Measurements from ENCODE around the gene SPATA7.

Gene SPATA7

DNA sequence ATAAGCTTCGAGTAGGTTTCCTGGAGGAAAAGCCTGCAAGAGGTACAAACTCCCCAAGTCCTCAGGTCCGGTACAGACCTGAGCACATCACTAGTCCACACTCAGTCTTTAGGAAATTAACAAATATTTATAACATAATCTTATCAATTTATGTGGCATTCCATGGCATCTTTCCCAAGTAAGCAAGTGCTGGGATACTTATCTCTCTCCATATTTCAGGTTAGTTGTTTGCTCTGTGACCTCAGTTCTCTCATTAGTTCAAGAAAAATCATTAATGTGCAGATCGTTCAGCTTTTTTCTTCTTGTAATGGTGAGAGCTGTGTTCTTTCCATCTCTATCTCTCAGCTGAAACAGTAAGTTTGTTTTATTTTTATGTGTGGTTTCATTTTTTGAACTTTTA, 34.7 kb downstream of the SPATA7 start:
- no peak for DNase-seq

DNA sequence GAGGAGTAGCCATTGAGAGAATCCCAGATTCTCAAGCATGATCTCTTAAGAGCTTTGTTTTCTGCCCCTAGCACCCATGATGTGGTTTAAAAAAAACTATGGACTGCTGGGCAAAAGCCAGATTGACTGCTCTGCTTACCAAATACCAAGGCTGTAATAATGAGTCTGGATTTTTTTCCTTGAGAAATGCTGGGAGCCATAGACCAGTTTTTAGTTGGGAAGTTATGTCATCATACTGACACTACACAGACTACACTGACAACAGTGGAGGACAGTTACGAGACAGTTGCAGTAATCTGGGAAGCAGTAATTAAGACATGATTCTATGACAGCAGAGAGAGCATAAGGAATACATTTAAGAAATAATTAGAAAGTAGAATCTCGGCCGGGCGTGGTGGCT, 35.8 kb downstream of the SPATA7 start:
- no peak for DNase-seq

DNA sequence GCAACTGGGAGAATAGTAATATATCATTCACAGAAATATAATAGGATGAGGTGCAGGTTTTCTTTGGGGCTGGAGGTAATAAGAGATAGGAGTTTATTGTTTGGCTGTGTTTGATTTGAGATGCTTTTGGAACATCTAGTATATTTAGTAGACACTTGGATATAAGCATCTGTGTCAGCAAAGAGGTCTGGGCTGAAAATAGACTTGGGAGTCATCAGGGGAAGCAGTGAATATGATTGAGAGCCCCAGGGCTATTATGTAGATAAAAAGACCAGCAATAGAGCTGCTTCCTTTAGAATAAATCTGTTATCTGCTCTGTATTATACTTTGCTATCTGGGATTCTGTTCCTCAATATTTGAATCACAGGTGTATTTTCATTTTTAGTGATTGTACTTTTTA, 36.6 kb downstream of the SPATA7 start:
- DNase-seq = no peak

DNA sequence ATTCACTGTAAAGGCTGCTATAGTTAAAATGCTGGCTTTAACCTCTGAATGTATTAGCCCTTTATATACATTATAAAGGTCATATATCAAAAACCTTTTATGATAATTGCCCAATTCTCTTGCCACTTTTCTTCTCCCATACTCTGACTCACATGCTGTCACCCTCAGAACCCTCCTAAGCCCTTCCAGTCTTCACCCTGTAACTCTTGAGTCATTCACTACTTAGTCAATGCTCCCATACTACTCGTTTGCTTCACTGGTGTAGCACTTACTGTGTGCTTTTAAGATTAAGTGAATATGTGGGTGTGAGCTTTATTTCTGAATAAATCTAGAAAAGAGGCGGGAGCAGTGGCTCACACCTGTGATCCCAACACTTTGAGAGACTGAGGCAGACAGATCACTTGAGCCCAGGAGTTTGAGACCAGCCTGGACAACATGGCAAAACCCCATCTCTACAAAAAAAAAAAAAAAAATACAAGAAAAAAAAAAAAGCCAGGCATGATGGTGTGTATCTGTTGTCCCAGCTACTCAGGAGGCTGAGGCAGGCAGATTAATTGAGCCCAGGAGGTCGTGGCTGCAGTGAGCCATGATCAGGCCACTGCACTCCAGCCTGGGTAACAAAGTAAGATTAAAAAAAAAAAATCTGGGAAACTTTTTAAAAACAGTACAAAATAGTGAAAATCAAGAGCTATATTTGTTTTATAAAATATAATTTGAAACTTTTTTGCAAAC, 37.6 kb downstream of the SPATA7 start:
- DNase-seq = no peak

DNA sequence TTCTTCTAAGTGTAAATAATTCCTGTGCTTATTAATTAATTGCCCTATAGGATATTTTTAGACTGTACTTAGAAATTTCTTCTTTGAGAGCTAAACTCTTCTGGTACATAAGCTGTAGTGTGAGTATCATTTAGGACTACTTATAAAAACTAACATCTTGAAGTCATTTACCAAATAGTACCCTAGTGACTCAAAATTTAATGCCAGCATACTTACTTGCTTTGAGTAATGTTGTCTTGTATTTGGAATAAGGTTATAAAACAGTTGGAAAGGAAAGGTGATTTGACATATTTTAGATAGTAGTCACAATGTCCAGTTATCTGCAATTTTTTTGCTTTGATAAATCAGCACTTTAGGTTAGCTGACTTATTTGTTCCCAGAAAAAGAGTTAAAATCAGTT, 39.1 kb downstream of the SPATA7 start:
- no peak for DNase-seq

DNA sequence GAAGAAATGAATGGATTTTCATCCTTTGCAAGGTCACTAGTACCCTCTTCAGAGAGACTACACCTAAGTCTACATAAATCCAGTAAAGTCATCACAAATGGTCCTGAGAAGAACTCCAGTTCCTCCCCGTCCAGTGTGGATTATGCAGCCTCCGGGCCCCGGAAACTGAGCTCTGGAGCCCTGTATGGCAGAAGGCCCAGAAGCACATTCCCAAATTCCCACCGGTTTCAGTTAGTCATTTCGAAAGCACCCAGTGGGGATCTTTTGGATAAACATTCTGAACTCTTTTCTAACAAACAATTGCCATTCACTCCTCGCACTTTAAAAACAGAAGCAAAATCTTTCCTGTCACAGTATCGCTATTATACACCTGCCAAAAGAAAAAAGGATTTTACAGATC, 40.8 kb downstream of the SPATA7 start:
- DNase-seq = no peak

DNA sequence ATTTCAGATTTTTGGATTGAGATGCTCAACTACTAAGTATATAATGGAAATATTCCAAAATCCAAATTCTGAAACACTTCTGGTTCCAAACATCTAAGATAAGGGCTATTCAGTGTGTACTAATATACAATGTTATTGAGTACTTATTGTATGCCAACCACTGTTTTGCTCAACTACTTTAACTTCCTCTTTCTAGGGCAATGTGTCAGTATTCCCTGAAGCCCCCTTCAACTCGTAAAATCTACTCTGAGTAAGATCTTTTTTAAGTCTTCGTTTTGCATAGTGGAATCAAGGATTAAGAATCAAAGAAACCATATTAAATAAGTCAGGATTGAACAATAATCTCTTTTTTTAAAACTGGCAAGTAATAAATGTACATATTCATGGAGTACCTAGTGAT, 45.5 kb downstream of the SPATA7 start:
- DNase-seq = no peak

DNA sequence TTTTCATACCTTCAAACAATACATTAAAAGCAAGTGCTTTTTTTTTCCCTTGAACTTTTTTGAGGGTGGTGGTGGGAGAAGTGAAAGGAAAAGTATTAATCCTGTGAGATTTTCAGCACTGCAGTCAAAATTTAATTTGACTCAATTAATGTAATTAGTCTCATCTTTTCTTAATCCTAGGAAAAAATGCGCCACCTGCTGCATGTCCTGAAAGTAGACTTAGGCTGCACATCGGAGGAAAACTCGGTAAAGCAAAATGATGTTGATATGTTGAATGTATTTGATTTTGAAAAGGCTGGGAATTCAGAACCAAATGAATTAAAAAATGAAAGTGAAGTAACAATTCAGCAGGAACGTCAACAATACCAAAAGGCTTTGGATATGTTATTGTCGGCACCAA, 52.2 kb downstream of the SPATA7 start:
- no peak for DNase-seq

DNA sequence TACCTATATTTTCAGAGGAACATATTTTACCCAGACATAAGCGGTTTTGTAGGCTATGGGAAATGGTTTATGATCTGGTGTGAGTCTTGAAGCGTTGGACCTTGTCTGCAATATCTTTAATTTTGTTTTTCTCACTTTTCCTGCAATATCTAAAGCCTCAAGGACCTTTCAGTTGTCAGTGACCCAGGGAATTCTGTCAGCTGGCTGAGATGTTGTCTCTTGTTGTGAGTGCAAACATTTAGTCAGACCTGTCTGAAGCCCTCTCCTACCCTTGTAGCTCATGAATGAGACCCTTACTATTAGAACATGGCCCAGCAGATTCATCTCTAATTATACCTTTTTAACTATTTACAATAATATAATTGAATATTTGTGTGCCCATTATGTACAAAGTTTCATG, 53.6 kb downstream of the SPATA7 start:
- no peak for DNase-seq

DNA sequence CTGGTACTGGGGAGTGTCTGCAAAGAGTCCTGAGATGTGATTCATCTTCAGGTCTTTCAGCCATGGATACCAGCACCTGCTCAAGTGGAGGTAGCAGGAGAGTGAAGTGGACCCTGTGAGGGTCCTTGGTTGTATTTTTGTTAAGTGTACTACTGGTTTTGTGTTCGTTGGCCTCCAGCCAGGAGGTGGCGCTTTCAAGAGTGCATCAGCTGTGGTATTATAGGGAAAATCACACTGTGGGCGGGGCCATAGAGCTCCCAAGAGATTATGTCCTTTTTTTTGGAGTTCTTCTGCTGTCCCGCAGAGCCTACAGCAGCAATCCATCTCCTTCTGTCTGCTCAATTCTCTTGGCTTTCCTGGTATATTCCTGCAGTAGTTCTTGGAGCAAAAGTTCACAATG, 66.8 kb downstream of the SPATA7 start:
- DNase-seq = no peak

DNA sequence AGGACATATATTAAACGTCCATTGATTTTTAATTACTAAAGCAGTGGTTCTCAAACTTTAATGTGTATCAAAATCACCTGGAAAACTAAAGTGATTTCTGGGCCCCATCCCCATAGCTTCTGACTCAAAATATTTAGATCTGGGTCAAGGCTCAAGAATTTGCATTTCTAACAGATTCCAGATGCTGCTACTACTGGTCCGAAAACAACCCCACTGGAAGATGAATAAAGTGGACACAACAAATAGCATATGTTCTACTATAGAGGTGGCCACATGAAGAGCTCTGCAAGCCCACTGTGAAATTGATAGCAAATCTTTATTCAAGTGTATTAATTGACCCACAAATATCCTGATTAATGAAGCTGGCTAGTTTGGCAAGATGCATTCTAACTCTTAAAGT, 69.4 kb downstream of the SPATA7 start:
- DNase-seq = no peak

DNA sequence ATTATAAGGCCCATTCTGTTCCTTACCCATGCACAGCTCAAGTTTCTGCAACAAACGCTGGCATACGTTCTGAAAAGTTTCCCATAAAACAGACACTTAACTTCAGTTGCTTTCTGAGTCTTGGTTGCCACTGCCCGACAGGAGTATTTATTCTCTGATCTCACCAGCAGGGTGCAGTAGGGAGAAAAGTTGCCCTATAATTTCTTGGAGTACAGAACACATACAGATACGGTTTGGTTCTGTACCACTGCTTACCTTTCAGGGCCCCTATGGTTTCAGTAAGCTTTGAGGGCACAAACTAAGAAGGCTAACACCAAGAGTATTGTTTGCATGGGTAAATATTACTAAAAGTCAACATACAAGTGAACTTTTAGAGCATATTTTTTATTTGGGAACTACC, 77.9 kb downstream of the SPATA7 start:
- DNase-seq = peak; percentile 0 to 35

DNA sequence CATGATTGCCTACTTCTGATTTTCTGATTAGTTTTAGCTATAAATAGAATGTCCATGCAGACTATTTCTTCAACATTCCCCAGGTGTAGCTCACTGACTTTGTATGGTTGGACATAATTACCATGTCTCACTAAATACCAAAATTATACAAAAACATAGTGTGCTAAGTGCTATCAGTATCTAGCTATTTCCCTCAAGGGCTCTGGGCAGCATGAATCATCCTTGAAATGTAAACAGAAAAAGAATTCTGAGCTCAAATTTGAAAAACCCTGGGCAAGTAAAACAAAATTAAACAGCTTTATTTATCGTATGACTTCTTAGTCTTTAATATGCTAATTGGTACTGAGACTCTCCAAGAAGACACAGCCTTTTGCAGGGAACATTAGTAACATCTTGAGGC, 82.9 kb downstream of the SPATA7 start:
- DNase-seq = no peak

DNA sequence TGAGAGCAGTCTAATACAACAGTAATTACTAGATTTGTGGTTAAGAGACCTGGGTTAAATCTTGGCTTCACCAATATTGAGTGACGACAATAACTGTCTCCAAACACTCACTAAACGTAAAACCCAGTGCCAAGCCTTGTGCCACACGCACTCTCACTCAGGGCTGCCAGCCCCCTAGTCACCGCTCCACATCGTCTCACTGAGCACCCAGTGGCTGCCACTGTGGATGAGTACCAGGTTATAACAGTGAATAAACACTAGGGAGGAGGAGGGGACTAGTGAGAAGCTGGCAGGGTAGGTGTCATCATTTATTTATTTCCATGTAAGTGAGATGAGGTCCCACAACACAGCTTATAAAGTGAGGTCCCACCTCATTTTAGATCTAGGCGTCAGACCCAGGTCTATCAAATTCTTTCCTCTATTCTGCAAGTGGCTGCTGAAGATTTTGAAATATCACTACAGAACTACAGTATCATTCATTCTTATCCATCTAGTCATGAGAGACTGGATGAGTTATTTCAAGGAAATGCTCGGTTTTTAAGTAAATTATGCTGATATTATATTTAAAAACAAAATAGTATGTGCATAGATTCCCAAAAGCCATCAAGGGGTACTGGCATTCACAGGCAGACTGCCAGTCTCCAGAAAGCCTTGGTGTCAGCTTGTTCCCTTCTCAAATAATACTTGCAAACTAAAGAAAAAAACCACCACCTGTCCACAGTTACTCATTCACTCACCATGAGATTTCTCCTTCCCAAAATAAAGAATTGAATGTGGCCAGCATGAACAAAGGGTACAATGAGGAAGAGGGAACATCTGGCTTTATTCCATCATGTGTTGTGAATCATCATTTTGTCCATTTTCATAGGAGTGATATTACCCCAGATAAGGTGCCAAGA, 85.3 kb downstream of the SPATA7 start:
- no peak for DNase-seq

DNA sequence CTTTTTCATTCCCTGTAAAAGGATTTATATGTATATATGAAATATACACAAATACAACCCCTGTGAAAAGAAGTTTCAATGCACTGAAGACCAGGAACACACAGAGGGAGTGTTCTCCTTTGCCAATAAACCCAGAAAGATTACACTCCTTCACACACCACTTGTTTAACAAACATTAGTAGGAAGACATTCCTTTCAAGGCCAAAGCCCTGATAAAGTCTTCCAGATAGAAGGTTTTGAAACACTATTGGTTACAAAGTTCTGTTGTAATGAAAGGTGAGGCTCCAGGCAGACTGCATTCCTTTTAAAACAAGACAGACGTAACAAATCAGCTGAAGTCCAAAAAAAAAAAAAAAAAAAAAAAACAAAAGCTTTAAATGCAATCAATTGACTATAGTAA, 88.3 kb downstream of the SPATA7 start:
- no peak for DNase-seq

DNA sequence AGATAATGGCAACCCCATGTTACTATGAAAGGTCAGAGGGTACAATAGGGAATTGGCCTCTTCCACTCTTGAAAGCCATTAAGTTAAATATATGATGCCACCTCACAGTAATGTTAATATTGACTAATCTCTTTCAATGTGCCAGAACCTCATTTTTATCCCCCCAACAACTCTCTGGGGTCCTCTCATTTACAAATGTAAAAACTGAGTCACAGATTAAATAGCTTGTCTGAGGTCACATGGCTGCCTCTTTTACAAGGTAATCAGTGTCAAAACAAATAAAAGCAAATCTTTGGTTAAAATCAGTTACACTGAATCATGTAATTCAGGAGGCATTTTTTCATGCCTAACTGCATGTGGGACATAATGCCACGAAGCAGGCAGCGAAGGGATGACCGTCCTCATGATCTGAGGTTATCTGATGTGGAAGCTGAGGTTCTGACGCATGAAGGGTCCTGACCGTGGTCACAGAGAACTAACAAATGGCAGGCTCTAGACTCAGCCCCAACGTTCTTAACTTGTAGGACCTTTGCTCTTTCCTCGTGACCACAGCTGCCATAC, 90.8 kb downstream of the SPATA7 start:
- DNase-seq = no peak

DNA sequence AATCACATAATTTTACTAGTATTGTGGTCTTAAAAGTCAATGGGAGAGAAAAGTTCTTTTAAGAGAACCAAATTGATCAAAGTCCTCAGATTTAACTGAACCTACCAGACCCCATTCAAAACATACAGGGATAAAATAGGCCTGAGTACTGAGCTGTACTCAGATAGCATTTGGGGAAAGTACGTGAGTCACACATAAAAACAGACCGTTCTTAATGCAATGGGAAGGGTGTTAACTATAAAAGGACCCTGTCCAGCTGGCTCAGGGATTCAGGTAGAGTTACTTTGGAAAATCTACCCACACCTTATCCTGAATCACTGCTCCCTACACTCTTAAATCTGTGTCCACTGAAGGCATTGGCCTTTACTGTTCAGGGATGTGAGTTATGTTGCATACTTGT, 91.4 kb downstream of the SPATA7 start:
- no peak for DNase-seq

DNA sequence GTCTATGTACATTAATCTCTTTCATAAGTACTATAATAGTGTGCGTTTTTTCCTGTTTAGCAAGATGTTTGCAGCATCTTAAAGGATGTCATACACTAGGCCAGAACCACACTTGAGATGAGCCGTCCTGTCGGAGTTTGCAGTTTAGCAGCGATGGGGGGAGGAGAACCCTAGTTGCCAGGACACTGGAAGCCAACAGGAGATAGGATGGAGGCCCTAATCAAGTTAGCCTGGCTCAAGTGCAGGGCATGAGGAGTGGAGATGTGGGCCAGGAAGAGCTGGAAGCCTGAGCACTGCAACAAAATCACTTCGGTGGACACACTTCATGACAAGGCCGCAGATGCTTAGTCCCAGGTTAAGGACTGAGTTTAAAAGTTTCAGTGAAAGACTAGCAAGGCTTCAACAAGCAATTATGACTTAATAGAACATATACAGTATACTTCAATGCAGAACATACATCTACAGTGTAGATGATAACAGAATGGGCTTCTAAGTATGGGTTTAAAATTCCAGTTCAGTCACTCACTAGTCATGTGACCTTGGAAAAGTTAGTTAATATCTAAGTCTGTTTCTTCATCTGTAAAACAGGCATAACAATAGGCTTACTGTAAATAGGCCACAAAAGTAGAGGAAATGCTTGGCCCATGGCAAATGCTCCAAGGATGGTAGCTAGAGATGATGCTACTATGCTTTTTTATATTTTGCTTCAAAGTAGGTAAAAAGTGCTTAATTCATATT, 92.2 kb downstream of the SPATA7 start:
- no peak for DNase-seq

DNA sequence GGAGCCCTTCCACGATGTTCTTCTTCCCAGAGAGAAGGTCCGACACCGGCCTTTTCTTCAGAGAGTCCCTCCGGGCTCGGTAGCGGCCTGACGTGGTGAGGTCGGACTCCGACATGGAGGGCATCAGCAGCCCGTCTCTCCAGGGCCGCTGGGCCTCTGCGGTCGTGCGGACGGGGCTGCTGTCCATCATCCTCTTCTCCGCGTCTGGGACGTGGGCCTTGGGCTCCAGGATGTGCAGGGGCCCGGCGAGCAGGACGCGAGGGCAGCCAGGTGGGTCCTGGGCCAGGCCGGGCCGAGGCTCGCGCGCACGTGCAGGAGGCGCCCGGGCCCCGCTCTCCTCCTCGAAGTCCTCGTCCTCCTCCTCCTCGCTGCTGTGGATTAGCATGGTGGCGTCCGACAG, 93.5 kb downstream of the SPATA7 start:
- no peak for DNase-seq

DNA sequence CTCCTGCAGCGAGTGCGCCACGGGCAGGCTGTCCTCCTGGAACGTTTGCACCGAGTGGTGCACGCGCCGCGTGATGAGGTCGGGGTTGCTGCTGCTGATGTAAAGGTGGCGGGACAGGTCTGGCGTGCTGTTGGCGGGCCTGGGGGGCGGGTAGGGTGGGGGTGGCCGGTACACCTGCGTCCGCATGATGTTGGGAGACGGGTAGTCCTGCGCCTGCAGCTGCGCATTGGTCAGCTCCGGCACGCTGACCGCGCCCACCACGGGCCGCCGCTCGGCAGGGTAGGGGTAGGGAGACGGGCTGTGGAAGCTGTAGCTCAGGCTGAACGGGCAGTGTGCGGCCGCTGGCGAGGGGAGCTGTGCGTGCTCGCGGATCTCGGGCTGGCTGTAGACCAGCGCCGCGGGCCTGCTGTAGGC, 94.1 kb downstream of the SPATA7 start:
- no peak for DNase-seq

DNA sequence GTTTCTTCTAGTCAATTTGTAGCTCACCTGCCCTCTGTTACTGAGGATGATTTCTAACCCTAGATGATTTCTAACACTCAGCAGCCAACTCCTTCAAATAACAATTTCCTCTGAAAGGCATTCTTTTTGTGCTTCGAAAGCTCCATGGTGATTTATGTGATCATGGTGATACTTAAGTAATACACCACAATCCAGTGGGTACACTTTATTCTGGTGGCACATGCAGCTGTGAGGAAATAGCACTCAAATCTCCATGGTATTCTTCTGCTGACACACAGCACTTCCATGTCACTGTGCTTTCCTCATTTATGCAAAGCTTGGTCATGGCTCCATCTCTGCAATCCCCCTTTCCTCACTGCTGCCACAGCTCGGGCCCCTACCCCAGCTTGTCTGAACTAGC, 95.6 kb downstream of the SPATA7 start:
- DNase-seq = no peak

DNA sequence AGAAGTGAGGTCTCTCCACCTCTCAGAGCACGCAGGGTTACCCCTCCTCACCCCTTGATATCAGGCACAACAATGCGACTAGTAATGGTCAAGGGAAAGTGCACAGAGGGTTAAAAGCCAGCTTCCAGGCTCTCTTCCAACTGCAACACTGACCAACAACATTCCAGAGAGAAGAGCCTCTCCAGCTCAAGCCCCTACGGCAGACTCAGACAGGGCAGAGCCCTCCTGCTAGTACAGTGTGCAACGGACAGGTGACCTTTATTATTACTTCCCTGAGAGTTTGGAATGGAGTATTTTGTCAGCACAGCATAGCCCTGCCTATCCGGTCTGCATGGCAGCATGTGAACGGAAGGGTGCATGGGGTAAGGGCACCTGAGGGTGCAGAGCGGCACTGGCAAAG, 96.3 kb downstream of the SPATA7 start:
- no peak for DNase-seq

DNA sequence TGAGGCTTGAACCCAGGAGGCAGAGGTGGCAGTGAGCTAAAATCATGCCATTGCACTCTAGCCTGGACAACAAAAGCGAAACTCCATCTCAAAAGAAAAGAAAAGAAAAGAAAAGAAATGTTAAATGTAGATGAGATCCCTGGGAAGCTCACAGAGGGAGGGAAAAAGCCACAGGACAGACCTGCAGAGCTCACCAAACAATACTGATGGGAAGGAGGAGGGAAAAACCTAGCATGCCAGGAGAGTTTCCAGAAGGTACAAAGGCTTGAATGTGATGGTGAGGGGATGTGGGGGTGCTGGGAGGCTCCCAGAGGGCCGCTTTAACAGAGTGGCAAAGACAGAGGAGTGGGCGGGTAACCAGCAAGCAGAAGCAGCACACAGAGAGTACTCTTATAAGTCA, 97.1 kb downstream of the SPATA7 start:
- DNase-seq = no peak

Data from inflammatory macrophage treated with lipopolysaccharide for 1 hour (primary cell).